GM12873 (cell line): ENCODE data around the gene ZNF341.

Experiments
- CTCF ChIP-seq: IDR thresholded peaks from 2 replicates; pipeline ENCODE4 v1.5.1; 2012; ENCODE audit warnings: low read depth, mild to moderate bottlenecking, moderate library complexity, low read length, control low read depth; ENCODE audit not compliant: insufficient read depth; ENCODE audit errors: missing control alignments

The ZNF341 gene

GRCh38 chr20:33719989-33720709 is 11.6 kb upstream of the ZNF341 start, which contains the start of gene PXMP4:
Gene PXMP4 (minus strand): TSS chr20:33720310. CDS start chr20:33720207, 103 bp downstream.
- TF ChIP-seq CTCF, result no peak

- no peak for TF ChIP-seq CTCF
Measured at GRCh38 chr20:33721391-33722140, 10.2 kb upstream of the ZNF341 start.

GRCh38 chr20:33724439-33725094 is 7.2 kb upstream of the ZNF341 start:
- TF ChIP-seq CTCF, result no peak

GRCh38 chr20:33725607-33726264 is 6.1 kb upstream of the ZNF341 start:
- TF ChIP-seq CTCF, result no peak

GRCh38 chr20:33727115-33727479 is 4.7 kb upstream of the ZNF341 start:
- TF ChIP-seq CTCF, result no peak

GRCh38 chr20:33727806-33728205 is 4.0 kb upstream of the ZNF341 start:
- TF ChIP-seq CTCF, result no peak

GRCh38 chr20:33728463-33728862 is 3.3 kb upstream of the ZNF341 start:
- no peak for TF ChIP-seq CTCF
